ENCODE data around the gene TBC1D7. TPM values are rescaled to one million over a fixed set of nuclear protein-coding genes. Genes with fewer than 3 reads are reported as not detected.

The TBC1D7 gene
- total RNA-seq, 1 donor from 2014 or later = 15.0 TPM

DNA sequence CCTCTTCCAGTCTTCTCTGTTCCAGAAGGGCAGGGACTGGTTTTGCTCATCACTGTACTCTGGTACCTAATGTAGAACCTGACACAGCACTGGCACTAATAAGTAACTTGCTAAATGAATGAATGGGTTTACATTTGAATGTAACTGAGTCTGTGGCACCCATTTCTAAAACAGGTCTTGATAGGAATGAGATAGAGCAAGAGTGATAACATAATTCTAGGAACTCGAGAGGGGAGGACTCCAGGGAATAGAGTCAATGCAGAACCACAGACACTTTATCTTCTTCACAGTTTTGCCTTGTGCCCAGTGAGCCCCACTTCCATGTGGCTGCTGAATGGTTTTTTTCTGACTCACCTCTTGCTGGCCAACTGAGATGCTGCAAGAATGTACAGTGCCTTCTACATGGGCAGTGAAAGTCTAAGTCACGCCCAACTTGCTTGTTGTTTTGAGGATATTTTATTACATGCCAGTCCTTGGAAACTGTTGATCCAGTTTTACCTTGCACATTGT lies 61.1 kb downstream of the TBC1D7 start:
- DNase-seq = no peak

DNA sequence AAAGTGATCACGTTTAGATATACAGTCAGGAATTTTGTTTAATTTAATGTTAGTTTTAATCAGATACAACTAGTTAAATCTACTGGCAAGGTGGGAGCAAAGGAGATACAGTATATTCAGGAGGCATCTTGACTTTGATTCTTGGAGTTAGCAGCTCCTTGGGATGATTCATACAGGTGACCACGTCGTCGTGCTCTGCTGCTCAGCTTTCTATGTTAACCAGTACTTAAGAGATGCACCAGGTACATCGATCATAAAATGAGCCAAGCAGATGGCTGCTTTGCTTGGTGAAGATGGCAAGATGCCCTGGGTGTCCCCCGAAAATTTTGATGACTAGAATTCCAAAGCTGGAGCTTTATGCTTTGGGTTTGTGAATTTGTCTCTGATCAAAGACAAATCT lies 64.7 kb downstream of the TBC1D7 start:
- no peak for DNase-seq

DNA sequence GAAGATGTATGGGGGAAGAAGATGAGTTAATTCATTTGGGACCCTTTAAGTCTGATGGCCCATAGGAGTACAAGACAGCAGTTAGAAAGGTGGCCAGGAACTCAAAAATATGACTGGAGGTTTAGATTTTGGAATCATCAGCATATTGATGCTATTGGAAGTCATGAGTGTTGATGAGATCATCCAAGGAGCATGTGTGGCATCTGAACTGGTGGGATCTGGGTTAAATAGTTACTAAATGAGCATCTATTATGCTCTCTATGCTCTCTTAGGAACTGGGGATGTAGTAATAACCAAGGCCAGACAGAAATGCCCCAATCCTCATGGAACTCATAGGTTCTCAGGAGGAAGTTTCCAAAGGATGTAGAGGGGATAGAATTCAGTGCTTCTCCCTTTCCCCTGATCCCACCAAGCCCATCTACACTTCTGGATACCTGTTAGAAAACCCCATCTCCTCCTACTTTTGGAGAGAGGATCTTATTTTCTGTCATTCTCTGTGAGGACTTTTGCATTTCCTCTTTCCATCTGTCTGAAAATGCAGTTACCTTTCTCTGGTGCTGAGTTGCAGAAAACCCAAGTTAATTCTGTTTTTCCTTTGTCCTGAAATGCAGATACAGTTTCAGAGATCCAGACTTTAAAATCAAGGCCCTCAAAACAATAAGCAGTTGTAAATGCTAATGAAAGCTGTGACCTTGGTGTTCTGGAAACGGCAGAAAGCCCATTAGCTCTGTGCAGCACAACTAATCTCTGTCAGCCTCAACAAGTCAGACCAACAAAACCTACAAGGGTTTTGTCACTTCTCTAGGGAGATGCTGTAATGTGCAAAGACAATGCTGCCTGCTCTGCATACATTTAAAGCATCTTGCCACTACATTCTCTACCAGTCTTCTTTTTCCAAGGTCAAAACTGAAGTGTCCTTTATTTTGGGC lies 65.8 kb downstream of the TBC1D7 start:
- DNase-seq = no peak

DNA sequence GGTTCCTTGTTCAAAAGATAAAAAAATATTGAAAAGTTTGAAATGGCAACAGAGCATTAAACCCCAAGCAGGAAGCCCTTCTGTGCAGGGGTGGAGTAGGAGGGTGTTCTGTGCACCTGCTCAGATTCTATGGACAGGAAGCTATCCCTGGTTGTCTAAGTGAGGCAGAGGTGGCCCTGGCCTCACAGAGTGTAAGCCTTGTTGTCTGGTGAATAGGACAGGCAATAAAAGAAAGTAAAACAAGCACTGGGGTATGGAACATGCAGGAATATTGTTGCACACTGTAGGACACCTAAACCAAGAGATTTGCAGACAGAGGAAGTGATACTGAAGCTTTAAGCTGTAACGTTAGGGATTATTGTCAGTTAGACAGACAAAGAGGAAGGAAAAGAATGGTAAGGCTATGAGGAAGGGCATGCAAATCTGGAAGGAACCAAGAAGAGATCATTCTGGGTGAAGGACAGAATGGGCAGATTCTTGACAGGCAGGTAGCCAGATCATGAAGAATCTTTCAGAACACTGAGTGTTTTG lies 66.8 kb downstream of the TBC1D7 start:
- DNase-seq = no peak

DNA sequence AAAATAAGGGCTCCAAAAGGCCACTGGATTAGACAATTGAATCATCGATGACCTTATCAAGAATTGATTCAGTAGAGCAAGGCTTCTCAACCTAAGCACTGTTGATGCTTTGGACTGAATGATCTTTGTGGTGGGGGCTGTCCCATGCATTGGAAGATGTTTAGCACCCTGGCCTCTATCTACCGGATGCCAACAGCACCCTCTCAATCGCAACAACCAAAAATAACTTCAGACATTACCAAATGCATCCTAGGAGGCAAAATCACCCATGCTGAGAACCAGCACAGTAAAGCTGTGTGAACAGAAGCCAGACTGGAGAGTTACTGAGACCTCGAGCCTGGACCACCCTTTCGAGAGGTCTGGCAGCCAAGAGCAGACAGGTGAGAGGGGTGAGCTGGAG lies 67.5 kb downstream of the TBC1D7 start:
- no peak for DNase-seq

DNA sequence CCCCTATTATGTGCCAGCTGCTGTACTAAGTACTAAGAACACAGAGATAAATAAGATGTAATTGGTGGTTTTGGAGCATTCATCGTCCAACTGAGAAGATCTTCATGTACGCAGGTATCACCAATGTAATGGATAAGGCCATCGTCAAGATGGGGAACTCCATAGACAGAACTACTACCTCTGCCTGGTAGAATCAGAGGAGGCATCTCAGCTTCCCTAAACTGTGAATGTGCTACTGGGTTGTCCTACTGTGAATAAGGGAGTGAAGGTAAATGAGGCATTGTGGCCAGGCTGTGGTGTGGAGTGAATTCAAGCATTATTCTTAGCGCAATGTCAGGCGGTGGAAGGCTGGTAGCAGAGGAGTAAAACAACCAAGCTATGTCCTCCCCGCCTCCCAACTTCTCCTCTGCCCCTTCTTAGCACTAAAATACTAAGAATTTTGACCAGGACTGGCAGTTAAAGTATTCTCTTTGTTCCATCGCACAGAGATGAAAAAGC lies 68.2 kb downstream of the TBC1D7 start:
- DNase-seq = no peak

DNA sequence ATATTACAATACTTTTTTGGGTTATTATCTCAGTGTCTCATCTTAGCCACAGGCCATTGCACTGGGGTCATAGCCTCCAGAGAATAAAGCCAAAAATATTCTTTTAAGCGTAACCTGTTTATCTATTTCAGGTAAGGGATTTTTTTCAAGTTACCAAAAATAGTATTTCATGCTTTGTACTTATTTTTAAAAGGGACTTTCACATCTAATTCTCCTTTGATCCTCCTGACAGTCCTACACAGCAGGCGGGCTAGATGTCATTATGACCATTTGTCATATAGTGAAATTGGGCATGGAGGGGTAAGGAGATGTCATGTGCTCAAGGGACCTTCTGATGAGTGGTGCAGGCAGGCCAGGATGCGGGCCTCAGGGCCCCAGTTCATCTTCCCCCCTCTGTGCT lies 68.9 kb downstream of the TBC1D7 start:
- DNase-seq = no peak

DNA sequence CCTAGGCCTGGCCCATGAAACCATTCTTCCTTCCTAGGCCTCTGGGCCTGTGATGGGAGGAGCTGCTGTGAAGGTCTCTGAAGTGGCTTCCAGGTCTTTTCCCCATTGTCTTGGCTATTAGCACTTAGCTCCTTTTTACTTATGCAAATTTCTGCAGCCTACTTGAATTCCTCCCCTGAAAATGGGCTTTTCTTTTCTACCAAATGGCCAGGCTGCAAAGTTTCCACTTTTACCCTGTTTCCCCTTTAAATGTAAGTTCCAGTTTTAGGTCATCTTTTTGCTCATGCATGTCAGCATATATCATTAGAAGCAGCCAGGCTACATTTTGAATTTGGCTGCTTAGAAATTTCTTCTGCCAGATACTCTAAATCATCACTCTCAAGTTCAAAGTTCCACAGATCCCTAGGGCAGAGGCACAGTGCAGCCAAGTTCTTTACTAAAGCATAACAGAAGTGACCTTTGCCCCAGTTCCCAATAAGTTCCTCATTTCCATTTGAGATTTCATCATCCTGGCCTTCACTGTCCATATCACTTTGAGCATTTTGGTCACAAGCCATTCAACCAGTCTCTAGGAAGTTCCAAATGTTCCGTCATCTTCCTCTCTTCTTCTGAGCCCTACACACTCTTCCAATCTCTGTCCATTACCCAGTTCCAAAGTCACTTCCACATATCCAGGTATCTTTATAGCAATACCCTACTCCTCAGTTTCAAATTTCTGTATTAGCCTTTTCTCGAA lies 71.9 kb downstream of the TBC1D7 start:
- no peak for DNase-seq

Other genes with a start within 250 kb of the TBC1D7 start
- gene GFOD1, start 159.1 kb upstream of the TBC1D7 start, total RNA-seq = 40.1 and 41.7 TPM in 2 replicates
- gene SIRT5, start 246.1 kb upstream of the TBC1D7 start, total RNA-seq = 9.7 and 10.6 TPM in 2 replicates